ENCODE results near the gene RLN3.
"Not testable (repeated sequence)": the region's sequence is repeated elsewhere in the genome, so short reads cannot be mapped to it uniquely, and the experiment has no call there.

RLN3 gene

GRCh38 chr19:14021474-14021873, 6.5 kb upstream of the RLN3 start:
- no peak for DNase-seq (ENCODE audit: low read depth)

GRCh38 chr19:14022469-14022868, 5.5 kb upstream of the RLN3 start:
- no peak for DNase-seq (ENCODE audit: low read depth)

DNA sequence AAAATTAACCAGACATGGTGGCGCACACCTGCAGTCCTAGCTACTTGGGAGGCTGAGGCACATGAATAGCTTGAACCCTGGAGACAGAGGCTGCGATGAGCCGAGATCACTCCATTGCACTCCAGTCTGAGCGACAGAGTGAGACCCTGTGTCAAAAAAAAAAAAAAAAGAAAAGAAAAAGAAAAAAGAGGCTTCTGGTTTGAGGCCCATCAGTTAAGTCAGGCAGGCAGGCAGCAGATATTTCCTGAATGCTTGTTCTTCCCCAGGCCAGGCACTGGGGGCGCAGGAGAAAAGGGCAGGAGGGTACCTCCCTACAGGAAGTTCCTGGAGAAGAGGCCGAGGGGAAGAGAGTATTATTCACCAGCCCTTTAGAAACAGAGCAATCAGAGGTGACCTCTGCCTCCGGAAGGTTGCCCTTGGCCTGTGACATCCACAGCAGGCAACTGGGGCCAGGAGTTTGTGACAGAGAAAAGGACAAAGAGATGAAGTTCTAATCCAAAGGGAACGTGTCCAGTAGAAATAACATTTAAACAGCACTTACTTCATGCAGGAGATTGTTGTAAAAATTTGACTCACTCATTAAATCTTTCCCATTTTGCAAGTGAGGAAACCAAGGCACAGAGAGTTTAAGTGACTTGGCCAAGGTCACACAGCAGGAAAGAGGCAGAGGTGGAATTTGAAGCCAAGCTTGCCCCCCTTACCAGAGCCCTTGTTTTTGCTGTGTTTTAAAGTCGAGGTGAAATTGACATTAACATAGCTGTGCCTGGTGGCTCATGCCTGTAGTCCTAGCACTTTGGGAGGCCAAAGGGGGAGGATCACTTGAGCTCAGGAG, 4.3 kb upstream of the RLN3 start:
- DNase-seq (ENCODE audit: low read depth) = no peak

GRCh38 chr19:14026652-14027192, 1.2 kb upstream of the RLN3 start:
- DNase-seq (ENCODE audit: low read depth) = not testable (repeated sequence)

GRCh38 chr19:14028901-14029300, 953 bp downstream of the RLN3 start:
- DNase-seq (ENCODE audit: low read depth) = no peak

DNA sequence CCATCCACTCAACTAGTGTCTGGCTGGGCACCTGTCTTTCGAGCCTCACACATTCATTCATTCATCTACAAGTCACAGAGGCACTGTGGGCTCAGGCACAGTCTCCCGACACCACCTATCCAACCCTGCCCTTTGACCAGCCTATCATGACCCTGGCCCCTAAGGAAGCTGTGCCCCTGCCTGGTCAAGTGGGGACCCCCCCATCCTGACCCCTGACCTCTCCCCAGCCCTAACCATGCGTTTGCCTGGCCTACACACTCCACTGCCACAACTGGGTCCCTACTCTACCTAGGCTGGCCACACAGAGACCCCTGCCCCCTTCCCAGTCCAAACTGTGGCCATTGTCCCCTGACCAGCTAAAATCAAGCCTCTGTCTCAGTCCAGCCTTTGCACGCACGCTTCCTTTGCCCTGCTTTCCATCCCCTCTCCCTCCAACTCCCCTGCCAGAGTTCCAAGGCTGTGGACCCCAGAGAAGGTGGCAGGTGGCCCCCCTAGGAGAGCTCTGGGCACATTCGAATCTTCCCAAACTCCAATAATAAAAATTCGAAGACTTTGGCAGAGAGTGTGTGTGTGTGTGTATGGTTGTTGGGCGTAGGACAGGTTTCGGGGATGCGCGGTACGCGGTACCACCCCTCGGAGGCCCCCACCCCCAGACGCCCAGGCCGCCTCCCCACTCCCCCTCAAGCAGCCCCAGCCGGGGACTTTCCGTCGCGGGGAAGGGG, 3.2 kb downstream of the RLN3 start:
- DNase-seq (ENCODE audit: low read depth) = peak; percentile 67

DNA sequence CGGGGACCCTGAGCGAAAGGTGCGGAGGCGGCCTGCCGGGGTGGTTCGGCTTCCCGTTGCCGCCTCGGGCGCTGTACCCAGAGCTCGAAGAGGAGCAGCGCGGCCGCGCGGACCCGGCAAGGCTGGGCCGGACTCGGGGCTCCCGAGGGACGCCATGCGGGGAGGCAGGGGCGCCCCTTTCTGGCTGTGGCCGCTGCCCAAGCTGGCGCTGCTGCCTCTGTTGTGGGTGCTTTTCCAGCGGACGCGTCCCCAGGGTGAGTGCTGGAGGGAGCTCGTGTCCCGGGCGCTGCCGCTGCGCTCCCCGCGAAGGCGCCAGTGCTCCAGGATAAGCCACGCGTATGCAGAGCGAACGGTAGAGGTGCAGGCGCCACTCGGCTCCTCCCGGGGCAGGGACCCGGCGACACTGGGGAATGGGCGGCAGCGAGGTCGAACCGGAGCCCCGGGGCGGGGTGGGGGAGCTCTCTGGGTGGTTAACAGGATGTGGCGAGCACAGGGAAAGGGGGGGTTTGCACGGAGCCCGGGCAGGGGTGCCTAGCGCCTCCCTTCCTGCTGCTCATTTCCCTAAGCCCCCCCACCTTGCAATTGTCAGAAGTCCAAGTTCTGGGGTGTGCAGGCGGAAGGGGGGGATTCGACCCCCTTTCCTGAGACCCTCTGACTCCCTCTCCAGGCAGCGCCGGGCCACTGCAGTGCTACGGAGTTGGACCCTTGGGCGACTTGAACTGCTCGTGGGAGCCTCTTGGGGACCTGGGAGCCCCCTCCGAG, 4.0 kb downstream of the RLN3 start, which contains the start of gene IL27RA:
Gene IL27RA, plus strand, starts transcription at position 44 of the 762 bp plus-strand sequence. Its CDS starts 111 bp downstream, at position 155.
- DNase-seq (ENCODE audit: low read depth) = peak; percentile 70

DNA sequence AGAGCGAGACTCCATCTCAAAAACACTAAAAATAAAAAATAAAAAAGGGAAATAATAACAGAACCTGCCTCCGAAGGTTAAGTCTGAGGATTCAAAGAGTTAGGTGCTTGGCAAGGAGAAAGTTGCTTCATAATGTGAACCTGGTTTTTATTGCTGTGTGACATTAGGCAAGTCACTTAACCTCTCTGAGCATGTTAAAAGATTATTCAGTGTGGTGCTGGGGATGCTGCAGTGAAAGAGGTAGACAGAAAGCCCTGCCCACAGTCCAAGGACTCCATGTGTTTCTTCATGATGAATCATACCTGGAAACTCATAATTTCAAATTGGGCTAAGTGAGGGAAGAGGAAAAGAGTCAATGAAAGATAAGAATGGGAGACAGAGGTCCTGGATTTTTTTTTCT, 6.0 kb downstream of the RLN3 start:
- DNase-seq (ENCODE audit: low read depth) = no peak

GRCh38 chr19:14035159-14035558, 7.2 kb downstream of the RLN3 start:
- DNase-seq (ENCODE audit: low read depth) = not testable (repeated sequence)

GRCh38 chr19:14035706-14036105, 7.8 kb downstream of the RLN3 start:
- no peak for DNase-seq (ENCODE audit: low read depth)

DNA sequence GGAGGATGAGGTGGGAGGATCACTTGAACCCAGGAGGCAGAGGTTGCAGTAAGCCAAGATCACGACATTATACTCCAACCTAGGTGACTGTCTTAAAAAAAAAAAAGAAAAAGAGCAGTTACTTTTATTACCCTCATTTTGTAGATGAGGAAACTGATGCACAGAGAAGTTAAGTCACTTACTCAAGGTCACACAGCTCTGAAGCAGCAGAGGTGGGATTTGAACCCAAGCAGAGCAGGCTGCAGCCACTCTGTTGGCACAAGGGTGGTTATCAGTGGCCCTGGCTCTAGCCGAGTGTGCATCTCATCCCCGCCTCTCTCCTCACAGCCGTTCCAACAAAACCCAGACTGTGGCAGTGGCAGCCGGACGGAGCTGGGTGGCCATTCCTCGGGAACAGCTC, 11.2 kb downstream of the RLN3 start:
- no peak for DNase-seq (ENCODE audit: low read depth)

GRCh38 chr19:14042659-14043608, 15.0 kb downstream of the RLN3 start:
- DNase-seq (ENCODE audit: low read depth) = peak; percentile 22

- not testable (repeated sequence) for DNase-seq (ENCODE audit: low read depth)
These were observed 19.9 kb downstream of the RLN3 start for GRCh38 chr19:14047866-14048265.

DNA sequence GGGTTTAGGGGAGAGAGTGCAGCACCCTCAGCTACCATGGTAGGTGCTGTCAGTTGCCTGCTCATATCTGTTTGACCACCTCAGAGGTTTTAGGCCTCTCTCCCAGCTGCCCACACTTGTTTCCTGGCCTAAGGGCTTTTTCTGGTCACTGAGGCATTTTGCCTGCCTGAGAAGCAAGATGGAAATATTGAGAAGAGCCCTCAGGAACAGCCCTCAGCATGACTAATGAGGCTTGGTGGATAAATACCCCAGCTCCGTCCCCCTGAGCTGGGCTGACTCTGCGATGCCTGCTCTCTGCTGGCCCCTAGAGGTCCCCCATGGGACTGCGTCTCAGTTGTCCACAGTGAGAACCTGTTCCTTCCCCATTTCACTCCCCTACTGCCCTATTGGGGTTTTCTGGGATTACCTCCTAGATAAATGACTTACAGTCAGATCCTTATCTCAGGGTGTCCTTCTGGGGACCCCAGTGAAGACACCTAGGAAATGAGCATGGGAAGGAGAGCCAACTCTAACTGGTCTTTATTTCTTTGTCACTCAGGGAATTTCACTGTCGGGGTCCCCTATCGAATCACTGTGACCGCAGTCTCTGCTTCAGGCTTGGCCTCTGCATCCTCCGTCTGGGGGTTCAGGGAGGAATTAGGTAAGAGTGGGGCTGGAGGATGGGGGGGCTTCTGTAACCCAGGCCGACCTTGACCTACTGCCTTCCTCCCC, 20.6 kb downstream of the RLN3 start:
- peak; percentile 56 for DNase-seq (ENCODE audit: low read depth)

GRCh38 chr19:14050512-14050911, 22.6 kb downstream of the RLN3 start:
- no peak for DNase-seq (ENCODE audit: low read depth)

GRCh38 chr19:14050961-14051360, 23.0 kb downstream of the RLN3 start:
- DNase-seq (ENCODE audit: low read depth) = not testable (repeated sequence)

DNA sequence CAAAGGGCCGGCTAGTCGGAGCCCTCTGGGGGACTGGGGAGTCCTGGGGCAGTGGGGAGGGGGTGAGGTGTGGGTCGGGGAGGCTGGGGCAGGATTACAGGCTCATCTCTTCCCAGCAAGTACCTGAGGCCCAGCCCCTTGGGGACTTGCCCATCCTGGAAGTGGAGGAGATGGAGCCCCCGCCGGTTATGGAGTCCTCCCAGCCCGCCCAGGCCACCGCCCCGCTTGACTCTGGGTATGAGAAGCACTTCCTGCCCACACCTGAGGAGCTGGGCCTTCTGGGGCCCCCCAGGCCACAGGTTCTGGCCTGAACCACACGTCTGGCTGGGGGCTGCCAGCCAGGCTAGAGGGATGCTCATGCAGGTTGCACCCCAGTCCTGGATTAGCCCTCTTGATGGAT, 24.0 kb downstream of the RLN3 start:
- DNase-seq (ENCODE audit: low read depth) = no peak

- DNase-seq (ENCODE audit: low read depth) = no peak
These were observed 24.5 kb downstream of the RLN3 start for GRCh38 chr19:14052470-14052869.

GRCh38 chr19:14053032-14053431, 25.1 kb downstream of the RLN3 start:
- DNase-seq (ENCODE audit: low read depth) = no peak

DNA sequence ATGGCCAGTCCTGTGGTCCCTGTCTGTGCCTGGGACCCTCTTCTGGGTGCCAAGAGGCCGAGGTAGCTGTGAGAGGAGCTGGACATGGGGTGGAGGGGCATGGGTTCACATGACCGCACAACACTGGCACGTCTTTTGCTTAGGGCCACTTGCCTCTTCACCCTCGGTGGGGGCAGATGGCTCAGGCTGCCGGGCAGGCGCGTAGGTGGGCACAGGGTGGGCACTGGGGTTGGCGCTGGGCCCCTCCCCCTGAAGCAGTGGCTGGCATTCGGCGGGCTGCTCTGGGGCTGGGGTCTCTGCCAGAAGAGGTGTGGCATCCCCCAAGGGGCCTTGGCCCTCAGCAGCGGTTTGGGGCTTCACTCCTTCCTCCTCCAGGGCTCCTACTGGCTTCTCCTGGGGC, 25.6 kb downstream of the RLN3 start:
- no peak for DNase-seq (ENCODE audit: low read depth)

All from T follicular helper cell (primary cell).